Pons (tissue), 1 donor: ENCODE results near the gene PVALB.

Experiments
- DNase-seq: peaks from one replicate; pipeline ENCODE4 v3.0.0-alpha.2; 2016; ENCODE audit warnings: low spot score

The PVALB gene

DNA sequence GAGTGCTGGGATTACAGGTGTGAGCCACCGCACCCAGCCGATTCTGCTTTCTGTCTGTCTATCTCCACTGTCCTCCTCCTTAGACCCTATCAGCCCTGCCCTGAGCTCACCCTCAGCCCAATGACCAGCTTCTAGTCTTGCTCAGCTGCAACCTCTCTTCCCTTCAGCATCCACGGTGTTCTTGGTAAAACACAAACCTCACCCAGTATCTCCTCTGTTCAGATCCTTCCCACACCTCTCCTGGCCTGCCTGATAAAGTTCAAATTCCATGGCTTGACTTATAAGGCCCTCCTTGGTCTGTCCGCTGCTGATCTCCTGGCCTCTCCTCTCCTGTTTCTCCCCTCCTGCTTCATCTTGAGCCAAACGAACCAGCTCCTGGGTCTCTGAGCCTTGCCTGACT lies 29.4 kb upstream of the PVALB start:
- no peak for DNase-seq

DNA sequence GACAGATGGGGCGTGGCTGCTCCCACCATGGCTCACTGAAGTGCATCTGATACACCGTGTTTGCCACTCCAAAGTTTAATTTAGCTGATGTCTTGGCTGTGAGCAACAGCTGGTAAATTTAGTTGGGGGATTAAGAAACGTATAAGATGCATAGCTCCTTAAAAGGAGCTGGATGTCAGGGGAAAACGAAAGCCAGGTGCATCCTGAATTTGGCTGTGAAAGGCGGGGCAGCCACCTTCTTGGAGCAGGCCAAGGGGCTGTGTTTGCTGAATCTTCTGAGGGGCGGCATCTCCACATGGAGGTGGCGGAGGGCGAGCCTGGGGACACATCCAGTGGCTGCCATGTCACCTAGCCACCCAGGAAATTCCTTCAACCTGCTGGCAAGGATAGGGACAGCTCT lies 23.3 kb upstream of the PVALB start:
- DNase-seq: no peak

DNA sequence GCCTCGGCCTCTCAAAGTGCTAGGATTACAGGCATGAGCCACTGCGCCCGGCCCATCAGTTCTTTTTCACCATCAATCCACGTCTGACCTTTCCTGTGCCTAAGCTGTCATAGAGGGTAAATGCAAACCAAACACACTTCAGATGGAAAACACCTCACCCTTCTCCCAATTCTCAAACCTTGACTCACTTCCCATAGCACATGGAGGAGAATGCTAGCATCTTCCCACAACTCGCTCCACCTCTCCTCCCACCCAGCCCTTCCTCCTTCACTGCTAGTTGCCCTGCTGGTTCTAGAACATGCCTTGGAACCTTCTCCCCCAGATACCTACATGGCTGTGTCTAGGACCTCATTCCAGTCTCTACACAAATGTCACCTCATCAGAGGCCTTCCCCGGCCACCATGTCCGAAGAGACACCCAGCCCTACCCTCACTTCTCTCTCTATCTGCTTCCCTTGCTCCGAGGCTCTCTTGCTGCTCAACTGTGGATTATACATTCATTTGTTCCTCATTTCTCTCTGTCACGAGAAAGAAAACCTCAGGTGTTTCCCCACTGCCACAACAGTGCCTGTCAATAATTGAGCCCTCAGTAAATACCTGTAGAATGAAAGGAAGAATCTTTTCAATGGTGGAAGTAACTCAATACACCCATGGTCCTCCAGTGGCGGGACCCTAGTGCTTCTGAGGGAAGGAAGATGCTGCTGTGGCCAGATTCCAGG lies 22.7 kb upstream of the PVALB start:
- no peak for DNase-seq

DNA sequence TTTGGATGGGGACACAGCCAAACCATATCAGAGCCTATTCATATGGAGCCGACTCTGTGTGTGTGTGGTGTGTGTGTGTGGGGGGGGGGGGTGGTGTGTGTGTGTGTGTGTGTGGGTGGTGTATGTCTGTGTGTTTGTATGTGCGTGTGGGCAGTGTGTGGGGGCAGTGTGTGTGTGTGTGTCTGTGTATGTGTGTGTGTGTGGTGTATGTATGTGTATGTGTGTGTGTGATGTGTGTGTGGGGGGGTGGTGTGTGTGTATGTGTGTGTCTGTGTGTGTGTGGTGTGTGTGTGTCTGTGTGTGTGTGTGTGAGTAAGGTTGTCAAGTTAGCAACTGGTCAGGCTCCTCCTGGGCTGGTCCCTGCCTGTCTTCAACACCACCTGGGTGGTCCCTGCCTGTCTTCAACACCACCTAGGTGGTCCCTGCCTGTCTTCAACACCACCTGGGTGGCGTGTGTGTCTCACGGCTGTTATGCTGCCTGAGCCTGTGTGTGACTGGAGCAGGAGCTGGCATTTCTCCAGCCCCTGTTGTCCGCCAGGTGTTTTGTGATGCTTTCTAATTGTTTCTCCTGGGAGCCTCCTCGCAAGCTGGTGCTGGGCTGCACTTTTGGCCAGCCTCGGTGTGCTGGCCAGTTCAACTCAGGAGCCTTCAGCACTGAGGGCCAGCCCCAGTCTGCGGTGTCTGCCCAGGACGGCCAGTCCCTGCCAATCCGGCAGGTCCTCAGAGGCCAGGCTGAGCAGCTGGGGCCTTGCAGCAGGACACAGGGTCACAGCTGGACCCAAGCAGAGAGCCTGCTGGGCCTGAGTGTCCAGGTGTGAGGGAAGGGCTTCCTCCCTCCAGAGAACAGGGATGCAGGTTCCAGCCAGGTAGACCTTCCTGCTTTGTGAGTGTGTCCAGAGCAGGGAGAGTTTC lies 21.5 kb upstream of the PVALB start:
- DNase-seq: no peak

DNA sequence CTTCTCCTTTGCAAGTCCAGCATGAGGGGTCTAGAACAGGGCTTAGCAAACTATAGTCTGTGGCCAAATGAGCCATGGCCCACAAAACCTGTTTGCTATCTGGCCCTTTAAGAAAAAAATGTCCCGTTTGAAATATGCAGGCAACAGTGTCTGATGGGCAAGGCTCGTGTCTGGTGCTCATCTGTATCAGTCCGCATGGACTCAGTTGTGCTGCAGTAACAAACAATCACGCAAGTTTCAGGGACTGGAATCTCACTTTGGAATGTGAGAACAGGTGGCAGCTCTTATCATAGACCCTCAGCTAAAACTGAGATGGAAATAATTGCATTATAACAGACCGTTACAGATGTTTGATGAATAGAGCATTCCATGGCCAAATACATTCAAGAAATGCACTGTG lies 19.1 kb upstream of the PVALB start:
- no peak for DNase-seq

DNA sequence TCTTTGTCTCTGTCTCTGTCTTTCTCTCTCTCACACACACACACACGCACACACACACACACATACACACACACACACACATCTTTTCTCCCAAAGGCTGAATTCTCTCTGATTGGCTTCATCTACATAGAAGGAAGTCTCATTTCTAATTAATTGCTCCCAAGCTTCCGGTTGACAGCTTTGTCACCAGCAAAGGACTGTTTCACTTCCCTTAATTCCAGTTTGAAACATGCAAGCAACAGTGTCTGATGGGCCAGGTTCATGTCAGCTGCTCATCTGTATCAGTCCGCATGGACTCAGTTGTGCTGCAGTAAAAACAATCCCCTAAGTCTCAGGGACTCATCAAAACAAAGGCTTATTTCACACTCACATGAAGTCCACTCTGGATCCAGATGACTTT lies 16.2 kb upstream of the PVALB start:
- DNase-seq: no peak

DNA sequence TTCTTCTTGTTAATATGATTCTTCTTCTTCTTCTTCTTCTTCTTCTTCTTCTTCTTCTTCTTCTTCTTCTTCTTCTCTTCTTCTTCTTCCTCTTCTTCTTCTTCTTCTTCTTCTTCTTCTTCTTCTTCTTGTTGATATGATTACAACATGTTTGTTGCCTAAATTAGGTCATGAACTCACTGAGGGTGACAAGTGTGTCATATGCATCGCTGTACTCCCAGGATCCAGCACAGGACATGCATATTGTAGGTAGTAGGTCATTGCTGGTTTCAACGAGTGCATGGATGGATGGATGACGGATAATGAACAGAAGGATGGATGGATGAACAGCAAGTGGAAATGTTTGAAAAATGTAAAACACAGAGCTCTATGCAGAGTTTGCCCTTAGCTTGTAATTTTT lies 14.9 kb upstream of the PVALB start:
- DNase-seq: no peak

DNA sequence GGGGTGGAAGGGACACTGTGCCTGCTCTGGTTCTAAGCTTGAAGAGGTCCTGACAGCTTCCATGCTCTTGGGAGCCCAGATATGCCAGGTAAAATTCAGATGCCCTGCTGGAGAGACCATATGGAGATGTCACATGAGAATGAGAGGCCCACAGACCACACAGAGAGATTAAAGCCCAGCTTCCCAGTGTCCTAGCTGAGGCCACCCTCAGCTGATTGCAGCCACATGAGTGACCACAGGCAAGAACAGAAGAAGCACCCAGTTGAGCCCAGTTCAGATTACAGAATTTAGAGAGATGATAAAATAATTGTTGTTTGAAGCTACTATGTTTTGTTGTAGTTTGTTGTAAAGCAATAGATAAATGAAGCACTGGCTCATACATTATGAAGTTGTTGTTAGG lies 14.4 kb upstream of the PVALB start:
- no peak for DNase-seq

DNA sequence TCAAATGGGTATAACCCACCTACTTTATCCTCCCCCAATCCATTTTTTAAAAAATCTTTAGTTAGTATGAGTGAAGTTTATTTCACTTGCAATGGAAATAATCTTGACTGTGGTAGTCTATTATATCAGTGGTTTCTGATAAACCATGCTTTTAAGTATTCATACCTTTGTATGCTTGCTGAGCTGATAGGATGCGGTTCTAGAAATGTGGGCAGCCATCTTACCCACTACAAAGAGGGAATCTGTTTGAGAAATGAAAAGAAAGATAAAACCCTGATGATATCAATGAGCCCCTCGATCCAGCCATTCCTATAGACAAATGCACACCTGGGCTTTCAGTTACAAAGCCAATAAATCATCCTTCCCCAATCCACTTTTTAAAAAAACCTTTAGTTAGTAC lies 13.8 kb upstream of the PVALB start:
- no peak for DNase-seq

DNA sequence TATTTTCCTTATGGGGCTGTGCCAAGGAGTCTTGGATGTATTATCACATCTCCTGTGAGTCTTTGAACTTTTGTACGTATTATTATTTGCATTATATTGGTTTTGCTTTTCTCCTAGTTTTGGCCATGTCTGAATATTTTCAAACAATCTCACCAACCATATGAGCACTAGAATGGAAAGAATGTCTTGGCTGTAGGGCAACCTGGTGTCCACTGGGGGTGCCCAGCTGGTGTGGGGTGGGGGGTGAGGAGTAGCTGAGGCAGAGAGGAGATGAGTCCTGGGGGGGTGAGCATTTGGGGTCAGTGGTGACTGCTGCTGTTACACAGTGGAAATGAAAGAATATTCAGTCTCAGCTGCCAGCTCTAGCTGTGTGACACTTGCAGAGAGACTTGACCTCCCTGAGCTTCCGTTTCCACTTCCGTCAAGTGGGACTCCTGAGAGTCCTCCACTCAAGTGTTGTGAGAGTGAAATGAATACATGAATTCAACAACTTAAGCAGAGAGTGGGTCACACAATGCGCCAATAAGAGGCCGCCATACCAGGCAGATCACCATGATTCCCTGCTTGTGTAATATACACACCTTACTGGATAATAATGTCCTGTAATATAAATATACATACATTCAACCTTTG lies 12.7 kb upstream of the PVALB start:
- no peak for DNase-seq

DNA sequence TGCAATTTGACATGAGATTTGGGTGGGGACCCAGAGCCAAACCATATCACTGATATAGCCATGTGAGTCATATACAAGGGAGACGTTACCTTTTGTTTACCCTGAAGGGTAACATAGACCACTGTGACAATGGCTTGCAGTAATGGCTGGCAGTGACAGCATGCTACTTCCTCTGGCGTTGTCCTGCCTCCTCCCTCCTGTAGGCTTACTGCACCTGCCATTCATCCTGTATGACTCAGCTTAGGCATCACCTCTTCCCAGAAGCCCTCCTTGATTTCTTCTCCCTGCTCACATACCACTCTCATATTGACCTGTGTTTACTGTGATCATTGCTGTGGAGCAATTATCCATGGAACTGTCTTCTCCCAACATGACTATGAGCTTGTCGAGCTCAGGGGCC lies 12.0 kb upstream of the PVALB start:
- DNase-seq: no peak

DNA sequence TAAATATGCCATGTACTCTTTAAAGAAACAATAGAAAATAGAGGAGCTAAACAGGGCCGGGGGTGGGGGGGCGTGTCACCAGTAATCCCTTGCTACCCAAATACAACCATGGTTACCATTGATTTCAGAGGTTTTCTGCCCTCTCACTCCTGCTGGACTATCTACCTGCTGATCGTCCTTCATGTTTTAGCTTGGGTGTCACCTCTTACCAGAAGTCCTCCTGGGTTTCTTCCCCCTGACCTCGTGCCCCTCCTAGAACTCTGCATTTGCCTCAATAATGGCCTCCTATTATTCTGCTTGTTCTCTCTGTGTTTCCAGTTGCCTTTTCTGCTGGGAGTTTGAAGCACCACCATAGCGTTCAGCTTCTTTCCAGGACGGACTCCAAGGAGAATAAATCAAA lies 9.4 kb upstream of the PVALB start:
- DNase-seq: no peak

DNA sequence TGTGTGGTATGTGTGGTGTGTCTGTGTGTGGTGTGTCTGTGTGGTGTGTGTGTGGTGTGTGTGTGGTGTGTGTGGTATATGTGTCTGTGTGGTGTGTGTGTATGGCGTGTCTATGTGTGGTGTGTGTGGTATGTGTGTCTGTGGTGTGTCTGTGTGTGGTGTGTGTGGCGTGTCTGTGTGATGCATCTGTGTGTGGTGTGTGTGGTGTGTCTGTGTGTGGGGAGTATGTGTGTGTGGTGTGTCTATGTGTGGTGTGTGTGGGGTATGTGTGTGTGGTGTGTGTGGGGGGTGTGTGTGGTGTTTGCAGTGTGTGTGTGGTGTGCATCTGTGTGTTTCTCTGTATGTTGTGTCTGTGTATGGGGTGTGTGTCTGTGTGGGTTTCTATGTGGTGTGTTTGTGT lies 7.8 kb upstream of the PVALB start:
- no peak for DNase-seq

DNA sequence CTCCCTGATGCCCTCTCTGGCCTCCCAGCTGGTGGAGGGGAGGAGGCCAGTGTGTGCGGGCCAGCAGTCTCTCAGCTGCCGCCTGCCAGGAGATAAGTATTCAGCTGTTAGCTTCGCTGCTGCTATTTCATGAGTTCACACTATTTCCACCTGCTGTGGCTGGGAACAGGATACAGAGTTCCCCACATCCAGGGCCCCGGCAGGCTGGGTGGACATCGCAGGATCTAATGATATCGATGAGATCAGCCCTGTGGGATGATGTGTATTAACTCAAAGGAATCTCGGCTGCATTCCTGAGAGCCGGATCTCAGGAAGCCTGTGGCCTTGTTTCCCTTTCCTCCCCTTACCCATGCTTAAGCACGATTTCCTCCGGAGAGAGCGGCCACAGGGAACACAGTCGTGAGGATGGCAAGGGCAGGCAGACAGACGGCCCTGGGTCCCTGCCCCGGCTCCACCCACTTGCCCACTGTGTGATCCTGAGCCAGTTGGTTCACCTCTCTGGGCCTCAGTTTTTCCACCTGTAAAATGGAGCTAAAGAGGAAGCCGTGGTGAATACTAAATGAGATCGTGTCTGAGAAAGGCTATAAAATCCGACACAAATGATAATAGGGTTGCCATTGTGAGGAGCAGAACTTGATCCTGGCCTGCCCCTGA lies 6.5 kb upstream of the PVALB start:
- DNase-seq: no peak

DNA sequence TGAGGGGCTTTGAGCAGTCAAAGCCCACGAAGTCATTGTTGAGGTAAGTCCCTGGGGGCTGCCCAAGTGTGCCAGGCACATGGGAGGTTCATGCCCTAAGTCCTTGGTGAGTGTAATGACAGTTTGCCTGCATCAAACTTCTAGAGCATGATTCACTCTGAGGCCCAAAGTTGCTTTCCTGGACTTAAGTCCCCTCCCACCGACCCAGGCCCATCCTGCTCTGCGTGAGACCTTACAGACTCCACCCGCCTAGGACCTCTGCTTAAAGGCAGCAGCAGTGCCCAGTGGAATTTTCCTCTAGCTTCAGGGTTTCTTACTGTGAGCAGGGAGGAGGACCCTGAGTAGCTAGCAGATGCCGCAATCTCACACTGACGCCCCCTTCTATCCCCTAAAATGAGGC lies 5.7 kb upstream of the PVALB start:
- DNase-seq: no peak

DNA sequence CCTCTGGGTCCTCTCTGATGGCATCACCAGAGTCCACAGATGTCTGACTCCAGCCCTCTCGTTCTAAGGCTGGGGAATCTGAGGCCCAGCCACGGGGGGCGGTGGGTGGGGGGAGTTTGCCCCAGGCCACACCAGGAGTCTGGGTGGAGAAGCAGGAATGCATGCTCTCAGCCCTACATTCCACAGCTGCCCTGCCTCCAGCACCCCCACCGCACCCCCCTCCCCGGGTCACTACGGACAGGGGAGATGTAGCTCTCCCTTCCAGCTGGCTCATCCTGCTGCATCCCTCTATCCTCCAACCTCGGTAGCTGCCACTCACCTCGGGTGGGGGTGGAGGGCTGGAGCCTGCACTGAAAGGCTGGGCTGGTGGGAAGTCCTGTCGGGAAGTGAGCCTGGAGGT lies 2.3 kb upstream of the PVALB start:
- DNase-seq: no peak

DNA sequence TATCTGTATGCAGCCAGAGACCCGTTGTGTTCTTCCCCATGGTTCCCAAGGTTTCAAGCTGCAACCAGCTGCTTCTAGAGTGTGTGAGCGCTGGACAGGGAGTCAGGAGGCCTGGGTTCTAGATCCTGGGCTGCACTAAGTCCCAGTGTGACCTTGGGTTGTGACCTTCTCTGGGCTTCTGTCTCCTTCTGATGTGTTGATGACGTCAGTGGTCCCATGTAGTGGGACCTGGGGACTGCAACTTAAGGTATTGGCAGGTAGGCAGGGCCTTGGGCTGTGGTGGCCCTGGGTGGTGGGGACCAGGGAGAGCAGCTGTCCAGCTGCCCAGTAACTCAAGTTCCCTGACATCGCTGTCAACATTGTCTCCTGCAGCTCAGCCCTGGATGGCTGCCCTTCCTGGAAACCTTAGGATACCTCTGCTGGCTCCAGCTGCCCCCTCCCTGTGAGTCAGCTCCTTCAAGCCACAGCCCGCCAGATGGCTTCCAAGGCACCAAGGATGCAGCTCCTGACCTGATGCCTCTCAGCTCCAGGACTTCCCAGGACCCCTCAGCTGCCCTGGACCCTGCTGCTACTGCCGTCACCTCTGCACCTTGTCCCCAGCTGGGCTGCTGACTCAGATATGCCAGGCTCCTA lies 1.3 kb upstream of the PVALB start:
- DNase-seq: no peak

DNA sequence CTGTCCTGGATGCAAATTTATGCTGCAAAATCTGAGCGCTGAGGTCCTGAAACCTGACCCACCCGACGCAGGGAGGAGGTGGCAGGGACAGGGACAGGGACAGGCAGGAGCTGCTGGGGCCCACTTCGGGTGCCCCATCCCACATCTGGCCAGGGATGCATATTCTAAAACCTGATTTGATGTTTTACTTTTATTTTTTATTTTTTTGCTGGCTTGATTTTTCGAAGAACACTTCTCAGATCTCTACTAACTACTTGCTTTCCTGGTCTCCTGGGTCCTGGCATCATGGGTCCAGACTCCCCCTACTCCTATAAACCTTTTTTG lies 652 bp upstream of the PVALB start:
- DNase-seq: no peak

DNA sequence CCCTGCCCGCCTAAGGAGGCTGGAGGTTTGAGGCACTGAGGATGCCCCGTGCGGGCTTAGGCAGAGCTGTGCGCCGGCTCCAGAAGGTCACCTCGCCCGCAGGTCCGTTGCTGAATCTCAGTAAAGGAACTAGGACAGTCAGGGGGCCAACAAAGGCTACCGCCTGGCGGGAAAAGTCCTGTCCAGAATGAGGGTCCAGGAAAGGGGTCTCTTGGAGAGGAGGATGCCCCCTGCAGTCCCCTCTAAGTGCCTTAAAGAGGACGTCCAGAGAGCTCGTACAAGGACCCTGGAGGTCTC lies 548 bp downstream of the PVALB start:
- DNase-seq: no peak

DNA sequence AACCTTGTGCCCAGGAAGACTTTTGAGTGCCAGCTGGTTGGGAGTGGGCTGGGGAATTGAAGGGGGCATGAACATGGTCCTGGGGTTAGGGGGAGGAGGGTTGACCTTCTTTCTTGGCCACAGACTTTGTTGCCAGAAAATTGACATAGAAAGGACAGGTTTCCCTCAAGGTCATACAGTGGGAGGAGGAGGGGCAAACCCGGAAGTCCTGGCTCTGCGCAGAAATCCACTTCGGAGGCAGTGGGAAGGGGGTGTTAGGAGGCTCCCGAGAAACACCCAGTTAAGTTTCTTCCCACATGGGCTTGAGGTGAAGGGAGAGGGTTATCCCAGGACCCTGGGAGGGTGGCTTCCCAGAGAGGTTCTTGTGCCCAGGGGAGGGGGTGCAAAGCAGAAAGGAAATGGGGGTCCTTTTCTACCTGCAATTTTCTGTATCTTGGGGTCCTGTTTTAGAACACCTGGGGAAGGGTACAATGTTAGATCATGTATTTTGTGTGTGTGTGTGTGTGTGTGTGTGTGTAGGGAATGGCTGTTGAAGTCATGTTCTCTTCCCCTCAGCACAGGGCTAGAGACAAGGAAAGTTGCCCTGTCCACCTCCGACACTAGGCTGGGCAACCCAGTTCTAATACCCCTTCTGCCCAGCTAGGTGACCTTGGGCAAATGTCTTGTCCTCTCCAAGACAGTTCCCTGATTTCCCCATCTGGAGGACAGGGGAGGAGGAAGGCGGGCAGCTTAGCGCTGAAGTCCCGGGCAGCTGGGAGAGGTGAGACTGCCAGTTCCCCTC lies 1.1 kb downstream of the PVALB start:
- no peak for DNase-seq

DNA sequence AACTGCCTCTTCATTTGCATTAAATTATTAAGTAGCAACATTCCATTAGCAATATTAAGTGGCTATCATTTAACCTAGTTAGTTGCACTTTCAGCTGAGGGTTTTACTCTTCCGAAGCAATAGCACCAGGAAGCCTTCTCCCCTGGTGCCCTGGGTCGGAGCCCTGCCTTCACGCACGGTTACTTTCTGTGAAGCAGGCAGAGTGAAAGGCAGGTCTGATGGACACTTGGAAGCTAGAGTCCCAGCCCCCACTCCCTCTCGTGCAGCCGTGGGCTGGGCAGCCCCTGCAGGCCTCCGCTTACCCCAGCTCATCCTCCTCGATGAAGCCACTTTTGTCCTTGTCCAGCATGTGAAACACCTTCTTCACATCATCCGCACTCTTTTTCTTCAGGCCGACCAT lies 2.0 kb downstream of the PVALB start:
- no peak for DNase-seq
